Activated CD4-positive, CD25-positive, alpha-beta regulatory T cell (primary cell): ENCODE data around the gene ACTRT3.
A peak's percentile ranks its signal among the peaks of the same experiment; 100 is the strongest.

ENCODE experiments used
- DNase-seq, 4 experiments: peaks; one replicate each; lab custom pipeline; 2025; lab: John Stamatoyannopoulos, UW

Gene ACTRT3

DNA sequence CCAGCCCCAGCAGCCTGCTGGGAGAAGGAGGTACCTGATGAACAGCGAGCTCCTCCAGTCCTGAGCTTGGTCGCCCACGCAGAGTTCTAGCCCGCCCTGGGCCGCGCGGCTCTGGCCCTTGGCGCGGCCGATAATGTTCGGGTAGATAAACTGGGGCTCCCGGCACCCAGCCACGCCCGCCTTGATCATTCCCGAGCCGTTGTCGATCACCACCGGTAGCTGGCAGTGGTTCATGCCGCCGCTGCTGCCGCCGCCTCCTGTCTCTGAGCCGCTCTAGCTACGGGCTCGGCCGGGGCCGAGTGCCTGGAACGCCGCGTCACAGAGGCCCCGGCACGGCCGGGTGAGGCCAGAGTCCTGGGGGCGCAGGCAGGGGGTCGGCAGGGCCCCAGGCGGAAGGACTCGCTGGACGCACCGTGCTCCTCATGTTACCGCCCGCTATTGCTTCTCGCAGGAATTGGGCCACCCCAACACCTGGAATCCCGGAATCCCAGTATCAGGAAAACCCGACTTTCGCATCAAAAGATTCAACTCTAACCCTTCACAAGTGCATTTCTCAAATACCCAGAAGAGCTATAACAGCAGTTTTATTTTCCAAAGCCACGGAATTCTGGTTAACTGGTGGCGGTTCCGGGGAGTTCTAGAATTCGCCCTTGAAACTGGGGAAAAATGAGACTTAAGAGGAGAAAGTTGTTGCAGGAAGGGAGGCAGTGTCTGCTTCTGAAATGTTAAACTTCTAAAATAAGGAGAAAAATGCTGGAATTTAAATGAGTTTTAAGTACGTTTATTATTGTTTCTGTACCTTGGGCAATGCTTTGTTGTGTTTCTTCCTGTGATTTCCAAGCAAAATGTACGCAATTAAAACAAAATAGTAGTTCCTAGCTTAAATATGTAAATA, at the start of gene ACTRT3:
Gene ACTRT3 (minus strand): TSS at position 275 of the 895 bp plus-strand sequence. CDS start 41 bp downstream, at position 234.
- peak; percentile 24 to 38 (median 26) for DNase-seq

DNA sequence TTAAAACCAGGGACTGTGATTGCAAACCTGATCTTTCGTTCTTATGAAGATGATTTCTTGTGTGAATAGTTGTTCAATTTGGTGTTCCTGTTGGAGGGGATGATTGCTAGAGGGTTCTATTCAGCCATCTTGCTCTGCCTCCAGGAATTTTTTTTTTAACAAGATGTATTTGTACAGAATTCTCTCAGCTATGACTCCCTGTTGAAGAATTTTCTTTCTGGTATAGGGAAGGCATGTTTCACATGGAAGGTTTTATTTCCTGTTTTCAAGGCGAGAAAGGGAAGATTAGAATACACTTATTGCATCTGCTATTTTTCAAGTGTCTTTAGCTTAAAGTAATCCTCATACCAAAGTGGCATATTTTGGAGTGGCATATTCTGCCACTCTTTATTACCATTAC, 49.0 kb upstream of the ACTRT3 start:
- DNase-seq = no peak

DNA sequence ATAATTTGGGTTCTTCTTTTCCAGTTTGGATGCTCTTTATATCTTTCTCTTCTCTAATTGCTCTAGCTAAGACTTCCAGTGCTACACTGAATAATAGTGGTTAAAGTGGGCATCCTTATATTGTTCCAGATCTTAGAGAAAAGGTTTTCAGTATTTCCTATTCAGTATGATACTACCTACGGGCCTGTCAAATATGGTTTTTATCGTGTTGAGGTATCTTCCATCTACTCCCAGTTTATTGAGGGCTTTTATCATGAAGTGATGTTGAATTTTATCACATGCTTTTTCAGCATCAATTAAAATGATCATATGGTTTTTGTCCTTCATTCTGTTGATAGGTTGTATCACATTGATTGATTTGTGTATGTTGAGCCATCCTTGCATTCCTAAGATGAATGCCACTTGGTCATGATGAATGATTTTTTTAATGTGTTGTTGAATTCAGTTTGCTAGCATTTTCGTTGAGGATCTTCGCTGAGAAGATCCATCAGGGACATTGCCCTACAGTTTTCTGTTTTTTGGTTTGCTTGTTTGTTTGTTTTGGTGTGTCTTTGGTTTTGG, 46.3 kb upstream of the ACTRT3 start:
- DNase-seq = no peak

DNA sequence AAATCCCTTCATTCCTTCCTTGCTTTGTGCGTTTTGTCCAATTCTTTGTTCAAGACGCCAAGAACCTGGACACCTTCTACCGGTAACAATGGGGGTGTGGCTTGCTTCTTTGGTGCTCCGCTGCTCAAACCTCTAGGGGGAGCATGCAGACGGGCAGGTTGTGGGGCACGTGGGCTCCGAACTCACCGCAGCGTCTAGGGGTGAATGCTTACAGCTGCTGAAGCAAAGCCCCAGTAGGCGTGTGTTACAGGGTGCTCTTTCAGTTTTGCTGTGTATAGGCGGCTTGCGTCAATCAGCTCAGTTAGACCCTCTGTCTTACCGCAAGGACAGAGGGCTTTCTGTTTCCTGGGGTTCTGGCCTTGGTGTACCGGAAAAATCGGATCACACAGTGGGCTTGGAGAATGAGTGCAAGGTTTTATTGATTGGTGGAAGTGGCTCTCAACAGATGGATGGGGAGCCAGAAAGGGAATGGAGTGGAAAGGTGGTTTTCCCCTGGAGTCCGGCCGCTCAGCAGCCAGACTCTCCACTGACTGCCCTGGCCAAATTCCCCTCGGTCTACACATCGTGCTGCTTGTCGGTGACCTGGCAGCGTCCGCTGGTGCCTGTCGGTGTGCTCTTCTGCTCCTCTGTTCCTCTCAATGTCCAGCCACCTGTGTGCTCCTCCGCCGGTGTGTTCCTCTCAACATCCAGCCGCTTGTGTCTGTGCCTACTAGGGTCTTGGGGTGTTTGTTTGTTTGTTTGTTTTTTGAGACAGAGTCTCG, 44.6 kb upstream of the ACTRT3 start:
- peak; percentile 22 to 37 (median 31) for DNase-seq

DNA sequence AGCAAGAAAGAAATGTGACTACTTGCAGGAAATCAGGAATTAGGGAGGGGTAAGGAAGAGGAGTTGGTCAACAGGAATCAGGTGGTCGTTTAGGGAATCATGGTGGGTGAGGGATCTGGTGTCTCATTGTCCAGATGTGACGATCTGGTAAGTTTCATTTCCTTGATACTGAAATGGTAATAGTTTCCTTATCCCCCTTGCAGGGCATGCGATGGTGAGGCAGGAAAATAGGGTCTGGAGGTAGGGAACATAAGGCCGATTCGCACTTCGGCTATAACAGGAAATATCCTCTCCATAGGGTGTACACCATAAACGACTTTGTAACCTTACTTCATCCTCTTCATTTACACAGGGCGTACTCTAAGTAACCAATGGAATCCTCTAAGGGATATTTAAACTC, 43.9 kb upstream of the ACTRT3 start:
- DNase-seq = no peak

DNA sequence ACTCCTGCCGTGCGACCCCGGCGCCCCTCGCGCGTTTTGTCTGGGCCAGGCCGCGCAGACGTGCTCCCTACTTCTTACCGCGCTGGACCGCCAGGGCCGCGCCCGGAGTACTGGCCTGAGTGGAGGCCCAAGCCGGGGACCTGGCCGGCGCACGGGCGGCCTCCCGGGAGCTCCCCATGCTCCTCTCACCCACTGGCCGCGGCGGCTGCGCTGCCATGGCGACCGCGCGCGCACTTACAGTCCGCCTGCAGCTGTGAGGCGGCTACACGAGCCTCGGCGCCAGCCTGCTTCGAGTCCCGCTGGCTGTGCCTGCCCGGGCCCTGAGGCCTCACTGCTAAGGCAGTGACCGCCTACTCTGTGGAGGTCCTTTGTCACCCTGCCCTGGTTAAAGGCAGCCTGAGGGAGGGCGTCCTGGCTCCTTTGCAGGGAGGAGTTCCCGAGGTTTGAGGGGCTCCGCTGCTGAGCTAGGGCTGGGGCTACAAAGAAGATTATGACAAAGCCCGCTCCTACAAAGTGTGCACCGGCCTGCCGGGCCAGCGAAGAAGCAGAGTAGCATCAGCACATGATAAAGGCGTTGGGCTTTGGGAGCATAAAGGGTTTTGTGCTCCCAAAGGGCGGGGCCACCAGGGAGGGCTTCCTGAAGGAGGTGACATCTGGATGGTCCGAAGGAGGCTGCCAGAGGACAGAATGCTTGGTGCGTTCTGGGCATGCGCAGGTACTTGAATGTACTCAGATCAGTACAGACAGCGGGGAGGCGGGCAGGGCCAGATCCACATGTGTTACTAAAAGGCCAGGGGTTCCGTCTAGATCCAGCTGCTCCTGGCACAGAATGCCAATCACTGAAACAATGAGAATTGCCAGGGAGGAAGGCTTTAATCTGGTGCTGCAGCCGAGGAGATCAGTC, 43.2 kb upstream of the ACTRT3 start, which contains the start of the genes LRRC34 and LRRIQ4:
Gene LRRC34 (minus strand): TSS at position 573 of the 904 bp plus-strand sequence. CDS start 356 bp downstream, at position 217.
Gene LRRIQ4 (plus strand): TSS at position 539 of the 904 bp plus-strand sequence. CDS start 9,052 bp downstream, outside the sequence.
- DNase-seq = peak; percentile 11 to 41 (median 23)

DNA sequence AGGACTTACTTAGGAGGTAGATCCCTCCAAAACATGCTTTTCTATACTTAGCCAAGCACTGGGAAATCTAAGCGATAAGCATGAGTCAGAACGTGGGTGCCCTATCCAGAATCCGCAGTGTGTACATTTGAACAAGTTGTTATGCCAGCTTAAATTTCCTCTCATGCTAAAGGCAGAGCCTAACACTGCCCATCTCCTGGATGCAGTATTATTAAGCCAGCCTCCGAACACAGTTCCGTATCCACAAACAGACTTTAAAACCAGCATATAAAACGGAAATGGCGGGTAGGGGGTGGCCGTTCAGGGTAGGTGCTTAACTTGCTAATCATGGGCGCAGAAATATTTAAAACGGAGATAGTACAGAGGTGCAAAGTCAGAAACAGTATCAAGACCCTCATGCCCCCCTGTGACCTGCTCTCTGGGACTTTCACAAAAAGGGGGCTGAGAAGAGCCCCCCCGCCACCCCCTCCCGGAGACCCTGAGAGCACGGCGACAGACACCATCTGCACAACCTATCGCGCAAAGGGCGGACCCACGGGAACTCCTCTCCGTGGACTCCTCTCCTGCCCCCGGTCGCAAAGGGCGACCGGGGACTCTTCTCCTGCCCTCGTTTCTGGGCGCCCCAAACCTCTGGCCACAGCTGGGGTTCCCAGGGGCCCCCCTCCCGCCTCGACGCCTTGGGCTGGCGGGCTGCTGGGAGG, 42.4 kb upstream of the ACTRT3 start:
- no peak for DNase-seq

DNA sequence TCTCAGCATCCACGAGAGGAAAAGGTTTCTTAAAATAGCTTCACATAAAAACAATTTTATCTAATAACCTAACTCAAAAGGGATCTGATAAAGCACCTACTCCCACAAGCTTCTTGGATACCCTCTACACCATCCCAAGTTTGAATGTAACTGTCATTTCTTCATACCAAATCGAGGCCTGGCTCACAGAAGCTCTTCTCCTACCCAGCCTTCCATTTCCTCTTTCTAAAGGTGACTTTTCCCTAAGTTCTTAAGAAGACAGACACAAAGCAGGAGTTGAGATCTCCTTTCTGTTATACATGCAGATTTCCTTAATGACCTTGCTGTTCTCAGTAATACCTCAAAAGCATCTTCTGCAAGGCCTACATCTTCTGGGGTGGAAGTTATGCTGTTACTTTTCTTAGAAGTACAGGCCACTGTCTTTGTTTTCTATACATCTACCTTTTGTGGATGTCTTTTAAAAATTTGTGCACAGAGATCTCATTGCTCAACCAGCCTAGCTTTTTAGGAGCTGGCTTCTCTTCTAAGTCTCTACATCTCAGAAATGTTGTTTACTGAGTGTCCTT, 40.0 kb upstream of the ACTRT3 start:
- no peak for DNase-seq

DNA sequence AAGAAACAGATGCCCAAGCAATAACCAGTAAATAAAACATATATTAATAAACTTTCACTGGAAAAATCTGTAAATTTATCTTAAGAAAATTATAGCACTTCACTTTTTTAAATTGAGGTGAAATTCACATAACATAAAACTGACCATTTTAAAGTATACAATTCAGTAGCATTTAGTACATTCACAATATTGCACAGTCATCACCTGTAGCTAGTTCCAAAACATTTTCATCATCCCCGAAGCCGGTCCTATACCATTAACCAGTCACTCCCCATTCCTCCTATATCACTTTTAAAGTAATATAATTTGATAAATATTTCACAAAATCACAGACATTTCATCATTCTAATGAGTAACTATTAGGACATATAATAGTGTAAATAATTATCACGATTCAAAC, 35.3 kb upstream of the ACTRT3 start:
- DNase-seq = no peak

DNA sequence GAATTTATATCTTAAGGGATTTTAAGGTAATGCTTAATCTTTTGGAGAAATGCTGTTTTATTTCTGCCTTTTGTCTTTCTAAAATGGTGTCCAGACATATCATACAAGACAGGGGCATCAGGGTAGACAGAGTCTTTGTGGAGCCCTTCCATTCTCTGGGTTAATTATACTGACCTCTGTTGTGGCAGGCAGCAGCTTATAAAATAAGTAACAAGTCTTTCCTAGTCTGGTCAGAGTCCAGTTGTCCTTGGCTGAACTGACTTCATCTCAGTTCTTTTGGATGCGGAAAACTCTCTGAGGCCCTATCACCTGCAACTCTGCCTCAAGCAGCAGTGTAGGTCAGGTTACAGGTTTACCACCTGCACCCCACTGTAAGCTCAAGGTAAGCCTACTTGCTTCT, 23.0 kb upstream of the ACTRT3 start:
- no peak for DNase-seq

DNA sequence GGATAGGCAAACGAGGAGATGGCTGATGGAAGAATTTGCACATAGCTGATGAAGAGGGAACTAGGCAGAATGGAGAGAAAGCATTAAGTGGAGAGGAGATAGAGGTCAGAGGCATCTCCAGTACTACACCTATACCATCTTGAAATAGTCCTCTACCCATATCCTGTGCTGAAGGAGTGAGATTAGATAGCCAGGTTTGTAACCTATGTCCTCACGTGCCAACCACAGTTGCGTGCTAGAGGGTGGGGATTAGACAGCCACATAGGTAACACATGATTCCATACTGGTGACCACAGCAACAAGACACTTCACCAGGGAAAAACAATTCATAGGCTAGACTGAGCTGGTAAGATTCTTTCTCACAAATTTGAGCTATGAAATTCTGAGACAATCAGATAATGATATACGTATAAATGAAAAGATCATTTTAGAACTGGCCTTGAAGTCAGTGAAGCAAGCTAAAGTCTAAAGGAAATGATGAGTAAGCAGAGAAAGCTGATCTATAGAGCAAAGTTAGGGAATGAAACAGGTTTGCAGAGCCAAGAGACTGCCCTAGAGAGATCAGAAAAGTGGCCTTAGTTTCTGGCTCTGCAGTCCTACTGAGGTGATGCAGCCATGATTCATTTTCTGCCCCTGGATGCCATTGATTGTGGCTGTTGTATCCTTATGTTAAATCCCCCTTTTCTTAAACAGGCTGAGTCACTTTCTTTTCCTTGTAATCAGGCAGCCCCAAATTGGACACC, 21.5 kb upstream of the ACTRT3 start:
- no peak for DNase-seq

DNA sequence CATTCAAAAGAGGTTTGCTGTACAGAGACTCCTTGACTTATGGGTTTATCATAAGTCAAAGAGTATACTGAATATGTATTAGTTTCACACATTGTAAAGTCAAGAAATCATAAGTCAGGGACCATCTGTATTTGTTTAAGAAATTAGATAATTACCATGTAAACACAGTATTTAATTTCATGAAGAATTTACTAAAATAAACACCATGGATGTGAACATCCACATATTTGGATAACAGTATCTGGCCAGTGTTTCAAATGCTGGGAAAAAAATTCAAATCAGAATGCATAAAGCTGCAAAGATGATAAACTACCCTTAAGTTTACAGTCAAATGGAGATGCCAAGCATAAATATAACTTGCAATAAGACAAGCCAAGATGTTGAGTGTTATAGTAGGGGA, 20.9 kb upstream of the ACTRT3 start:
- no peak for DNase-seq

DNA sequence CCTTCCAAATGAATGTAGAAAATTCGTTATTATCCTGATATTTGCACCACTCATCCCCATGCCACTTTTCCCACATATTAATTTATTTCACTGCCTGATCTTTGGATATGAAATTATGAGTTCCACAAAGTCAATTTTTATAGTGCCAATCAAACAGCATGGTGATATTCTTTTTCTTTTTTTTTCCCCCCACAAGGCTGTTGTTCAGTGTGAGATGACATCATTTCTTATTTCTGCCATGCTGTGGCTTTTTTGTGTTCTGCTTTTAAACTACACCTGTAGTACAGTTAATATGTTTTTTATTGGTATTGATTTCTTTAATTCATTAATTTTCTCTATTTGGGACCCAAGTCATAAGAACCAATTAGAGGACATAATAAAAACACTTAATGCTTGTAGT, 18.4 kb upstream of the ACTRT3 start:
- no peak for DNase-seq

DNA sequence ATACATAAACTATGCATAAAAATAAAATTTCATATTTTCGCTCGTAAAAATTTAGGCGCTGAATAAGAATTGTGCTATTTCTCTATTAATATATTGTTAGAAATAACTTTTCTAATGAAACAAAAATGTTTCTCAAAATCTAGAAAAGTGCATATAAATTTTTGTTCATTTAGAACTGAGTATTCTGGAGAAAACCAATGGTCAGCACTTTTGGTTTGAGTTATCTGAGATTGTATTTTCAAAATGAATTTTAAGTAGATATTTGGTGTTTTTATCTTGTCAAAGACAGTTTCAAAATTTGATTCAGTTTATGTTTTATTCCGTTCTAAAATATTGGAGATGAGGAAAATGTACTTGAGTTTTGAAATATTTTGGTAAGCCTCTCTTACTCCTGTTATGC, 17.8 kb upstream of the ACTRT3 start:
- no peak for DNase-seq

DNA sequence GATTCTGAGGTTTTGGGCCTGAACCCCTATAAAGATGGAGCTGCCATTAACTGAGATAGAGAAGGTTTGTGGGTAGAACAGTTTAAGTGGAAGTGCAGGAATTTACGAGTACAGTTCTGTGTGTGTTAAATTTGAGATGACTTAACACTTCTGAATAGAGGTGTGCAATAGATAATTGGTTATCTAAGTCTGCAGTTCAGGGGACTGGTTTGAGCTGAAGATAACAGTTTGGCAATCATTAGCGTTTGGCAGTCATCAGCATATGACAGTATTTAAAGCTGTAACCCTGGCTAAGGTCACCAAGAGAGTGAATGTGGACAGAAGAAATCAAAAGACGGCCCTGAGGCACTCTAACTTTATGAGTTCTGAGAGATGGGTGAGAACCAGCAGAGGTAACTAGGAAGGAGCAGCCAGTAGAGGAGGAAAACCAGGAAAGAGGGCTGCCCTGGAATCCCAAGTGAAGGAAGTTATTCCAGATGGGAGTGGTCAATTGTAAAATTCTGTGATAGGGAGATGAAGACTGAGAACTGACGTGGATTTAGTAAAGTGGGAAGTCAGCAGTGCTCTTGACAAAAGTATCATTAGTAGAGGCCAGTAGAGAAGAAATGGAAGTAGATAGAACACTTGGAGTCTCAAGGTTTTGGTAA, 12.0 kb upstream of the ACTRT3 start:
- no peak for DNase-seq

DNA sequence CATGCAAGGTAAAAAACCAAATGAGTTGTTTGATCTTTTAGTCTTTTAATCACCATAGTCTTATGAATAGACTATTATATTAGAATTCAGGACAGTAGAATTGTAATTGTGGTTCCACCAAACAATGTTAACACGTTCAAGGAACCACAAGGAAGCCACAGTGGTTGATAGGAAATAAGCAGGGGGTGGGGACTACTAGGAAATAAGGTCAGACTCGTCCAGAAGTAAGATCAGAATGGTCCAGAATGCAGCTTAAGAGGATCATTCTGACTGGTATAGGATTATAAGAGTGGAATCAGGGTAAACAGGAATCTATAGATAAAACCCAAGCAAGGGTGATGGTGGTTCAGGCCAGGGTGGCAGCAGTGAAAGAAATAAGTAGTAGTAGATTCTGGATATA, 11.4 kb upstream of the ACTRT3 start:
- DNase-seq = no peak

DNA sequence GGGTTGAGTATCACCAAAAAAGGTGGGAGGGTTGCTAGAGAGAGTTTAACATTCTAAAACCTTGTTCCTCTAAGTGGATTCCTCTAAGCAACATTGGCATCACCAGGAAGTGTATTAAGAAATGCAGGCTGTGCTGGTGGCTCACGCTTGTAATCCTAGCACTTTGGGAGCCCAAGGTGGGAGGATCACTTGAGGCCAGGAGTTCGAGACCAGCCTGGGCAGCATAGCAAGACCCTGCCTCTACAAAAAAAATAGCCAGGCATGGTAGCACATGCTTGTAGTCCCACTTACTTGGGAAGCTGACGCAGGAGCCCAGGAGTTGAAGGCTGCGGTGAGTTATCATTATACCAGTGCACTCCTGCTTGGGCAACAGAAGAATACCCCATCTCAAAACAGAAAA, 8.5 kb upstream of the ACTRT3 start:
- no peak for DNase-seq

DNA sequence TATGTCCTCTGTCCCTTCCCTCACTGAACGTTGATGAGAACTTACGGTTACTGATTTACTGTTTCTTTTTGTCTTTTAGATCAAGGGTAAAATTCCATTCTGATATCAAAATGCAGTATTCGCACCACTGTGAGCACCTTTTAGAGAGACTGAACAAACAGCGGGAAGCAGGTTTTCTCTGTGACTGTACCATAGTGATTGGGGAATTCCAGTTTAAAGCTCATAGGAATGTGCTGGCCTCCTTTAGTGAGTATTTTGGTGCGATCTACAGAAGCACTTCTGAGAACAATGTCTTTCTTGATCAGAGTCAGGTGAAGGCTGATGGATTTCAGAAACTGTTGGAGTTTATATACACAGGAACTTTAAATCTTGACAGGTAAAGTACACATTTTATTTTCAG, 4.8 kb upstream of the ACTRT3 start:
- DNase-seq = no peak
